Ishikawa (cell line): ENCODE results near the gene HLA-E.

Experiments used
- CEBPB ChIP-seq: IDR thresholded peaks from 2 replicates; pipeline ENCODE4 v1.6.1; 2012
- CREB1 ChIP-seq: IDR thresholded peaks from 2 replicates; pipeline ENCODE4 v1.6.1; 2012; ENCODE audit warnings: low read depth
- EGR1 ChIP-seq: IDR thresholded peaks from 2 replicates; pipeline ENCODE4 v1.6.1; 2012
- EP300 ChIP-seq: IDR thresholded peaks from 2 replicates; pipeline ENCODE4 v1.6.1; 2012; ENCODE audit warnings: borderline replicate concordance
- FOXM1 ChIP-seq: IDR thresholded peaks from 2 replicates; pipeline ENCODE4 v1.6.1; 2012; ENCODE audit warnings: low read depth, borderline replicate concordance
- NFIC ChIP-seq: IDR thresholded peaks from 2 replicates; pipeline ENCODE4 v1.6.1; 2012
- RAD21 ChIP-seq: IDR thresholded peaks from 2 replicates; pipeline ENCODE4 v1.6.1; 2012; ENCODE audit warnings: low read depth
- TAF1 ChIP-seq: IDR thresholded peaks from 2 replicates; pipeline ENCODE4 v1.6.1; 2012; ENCODE audit warnings: low read depth, mild to moderate bottlenecking
- TCF12 ChIP-seq: IDR thresholded peaks from 2 replicates; pipeline ENCODE4 v1.6.1; 2012; ENCODE audit warnings: low read depth
- TEAD4 ChIP-seq: IDR thresholded peaks from 2 replicates; pipeline ENCODE4 v1.6.1; 2012
- YY1 ChIP-seq: IDR thresholded peaks from 2 replicates; pipeline ENCODE4 v1.6.1; 2012; ENCODE audit warnings: low read depth
- ZBTB7A ChIP-seq: IDR thresholded peaks from 2 replicates; pipeline ENCODE4 v1.6.1; 2012; ENCODE audit warnings: low read depth
- TF ChIP-seq, protein P1 (sequence below): IDR thresholded peaks from 2 replicates; pipeline ENCODE4 v1.6.1; 2012
- TF ChIP-seq, protein P2 (sequence below): IDR thresholded peaks from 2 replicates; pipeline ENCODE4 v1.6.1; 2012; ENCODE audit warnings: low read depth, mild to moderate bottlenecking
- TF ChIP-seq, protein P3 (sequence below): IDR thresholded peaks from 2 replicates; pipeline ENCODE4 v1.6.1; 2012

Gene HLA-E

DNA sequence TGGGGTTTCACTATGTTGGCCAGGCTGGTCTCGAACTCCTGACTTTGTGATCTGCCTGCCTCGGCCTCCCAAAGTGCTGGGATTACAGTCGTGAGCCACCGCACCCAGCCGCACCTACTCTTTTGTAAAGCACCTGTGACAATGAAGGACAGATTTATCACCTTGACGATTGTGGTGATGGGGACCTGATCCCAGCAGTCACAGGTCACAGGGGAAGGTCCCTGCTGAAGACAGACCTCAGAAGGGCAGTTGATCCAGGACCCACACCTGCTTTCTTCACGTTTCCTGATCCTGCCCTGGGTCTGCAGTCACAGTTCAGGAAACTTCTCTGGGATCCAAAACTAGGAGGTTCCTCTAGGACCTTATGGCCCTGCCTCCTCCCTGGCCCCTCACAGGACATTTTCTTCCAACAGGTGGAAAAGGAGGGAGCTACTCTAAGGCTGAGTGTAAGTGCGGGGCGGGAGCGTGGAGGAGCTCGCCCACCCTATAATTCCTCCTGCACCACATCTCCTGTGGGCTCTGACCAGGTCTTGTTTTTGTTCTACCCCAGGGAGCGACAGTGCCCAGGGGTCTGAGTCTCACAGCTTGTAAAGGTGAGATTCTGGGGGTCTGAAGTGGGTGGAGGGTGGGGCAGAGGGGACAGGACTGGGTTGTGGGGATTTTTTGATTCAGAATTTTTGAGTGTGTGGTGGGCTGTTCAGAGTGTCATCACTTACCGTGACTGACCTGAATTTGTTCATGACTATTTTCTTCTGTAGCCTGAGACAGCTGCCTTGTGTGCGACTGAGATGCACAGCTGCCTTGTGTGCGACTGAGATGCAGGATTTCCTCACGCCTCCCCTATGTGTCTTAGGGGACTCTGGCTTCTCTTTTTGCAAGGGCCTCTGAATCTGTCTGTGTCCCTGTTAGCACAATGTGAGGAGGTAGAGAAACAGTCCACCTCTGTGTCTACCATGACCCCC, 3.0 kb downstream of the HLA-E start:
- TF ChIP-seq, protein P1, sequence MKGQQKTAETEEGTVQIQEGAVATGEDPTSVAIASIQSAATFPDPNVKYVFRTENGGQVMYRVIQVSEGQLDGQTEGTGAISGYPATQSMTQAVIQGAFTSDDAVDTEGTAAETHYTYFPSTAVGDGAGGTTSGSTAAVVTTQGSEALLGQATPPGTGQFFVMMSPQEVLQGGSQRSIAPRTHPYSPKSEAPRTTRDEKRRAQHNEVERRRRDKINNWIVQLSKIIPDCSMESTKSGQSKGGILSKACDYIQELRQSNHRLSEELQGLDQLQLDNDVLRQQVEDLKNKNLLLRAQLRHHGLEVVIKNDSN, result no peak
- TF ChIP-seq TAF1 (no peak), TEAD4 (no peak), YY1 (no peak), ZBTB7A (no peak), NFIC (no peak), CEBPB (no peak), EP300 (no peak), EGR1 (no peak), FOXM1 (no peak), RAD21 (no peak), CREB1 (no peak), TCF12 (no peak)
- TF ChIP-seq, protein P2, sequence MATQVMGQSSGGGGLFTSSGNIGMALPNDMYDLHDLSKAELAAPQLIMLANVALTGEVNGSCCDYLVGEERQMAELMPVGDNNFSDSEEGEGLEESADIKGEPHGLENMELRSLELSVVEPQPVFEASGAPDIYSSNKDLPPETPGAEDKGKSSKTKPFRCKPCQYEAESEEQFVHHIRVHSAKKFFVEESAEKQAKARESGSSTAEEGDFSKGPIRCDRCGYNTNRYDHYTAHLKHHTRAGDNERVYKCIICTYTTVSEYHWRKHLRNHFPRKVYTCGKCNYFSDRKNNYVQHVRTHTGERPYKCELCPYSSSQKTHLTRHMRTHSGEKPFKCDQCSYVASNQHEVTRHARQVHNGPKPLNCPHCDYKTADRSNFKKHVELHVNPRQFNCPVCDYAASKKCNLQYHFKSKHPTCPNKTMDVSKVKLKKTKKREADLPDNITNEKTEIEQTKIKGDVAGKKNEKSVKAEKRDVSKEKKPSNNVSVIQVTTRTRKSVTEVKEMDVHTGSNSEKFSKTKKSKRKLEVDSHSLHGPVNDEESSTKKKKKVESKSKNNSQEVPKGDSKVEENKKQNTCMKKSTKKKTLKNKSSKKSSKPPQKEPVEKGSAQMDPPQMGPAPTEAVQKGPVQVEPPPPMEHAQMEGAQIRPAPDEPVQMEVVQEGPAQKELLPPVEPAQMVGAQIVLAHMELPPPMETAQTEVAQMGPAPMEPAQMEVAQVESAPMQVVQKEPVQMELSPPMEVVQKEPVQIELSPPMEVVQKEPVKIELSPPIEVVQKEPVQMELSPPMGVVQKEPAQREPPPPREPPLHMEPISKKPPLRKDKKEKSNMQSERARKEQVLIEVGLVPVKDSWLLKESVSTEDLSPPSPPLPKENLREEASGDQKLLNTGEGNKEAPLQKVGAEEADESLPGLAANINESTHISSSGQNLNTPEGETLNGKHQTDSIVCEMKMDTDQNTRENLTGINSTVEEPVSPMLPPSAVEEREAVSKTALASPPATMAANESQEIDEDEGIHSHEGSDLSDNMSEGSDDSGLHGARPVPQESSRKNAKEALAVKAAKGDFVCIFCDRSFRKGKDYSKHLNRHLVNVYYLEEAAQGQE, result no peak
- TF ChIP-seq, protein P3, sequence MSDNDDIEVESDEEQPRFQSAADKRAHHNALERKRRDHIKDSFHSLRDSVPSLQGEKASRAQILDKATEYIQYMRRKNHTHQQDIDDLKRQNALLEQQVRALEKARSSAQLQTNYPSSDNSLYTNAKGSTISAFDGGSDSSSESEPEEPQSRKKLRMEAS, result no peak

DNA sequence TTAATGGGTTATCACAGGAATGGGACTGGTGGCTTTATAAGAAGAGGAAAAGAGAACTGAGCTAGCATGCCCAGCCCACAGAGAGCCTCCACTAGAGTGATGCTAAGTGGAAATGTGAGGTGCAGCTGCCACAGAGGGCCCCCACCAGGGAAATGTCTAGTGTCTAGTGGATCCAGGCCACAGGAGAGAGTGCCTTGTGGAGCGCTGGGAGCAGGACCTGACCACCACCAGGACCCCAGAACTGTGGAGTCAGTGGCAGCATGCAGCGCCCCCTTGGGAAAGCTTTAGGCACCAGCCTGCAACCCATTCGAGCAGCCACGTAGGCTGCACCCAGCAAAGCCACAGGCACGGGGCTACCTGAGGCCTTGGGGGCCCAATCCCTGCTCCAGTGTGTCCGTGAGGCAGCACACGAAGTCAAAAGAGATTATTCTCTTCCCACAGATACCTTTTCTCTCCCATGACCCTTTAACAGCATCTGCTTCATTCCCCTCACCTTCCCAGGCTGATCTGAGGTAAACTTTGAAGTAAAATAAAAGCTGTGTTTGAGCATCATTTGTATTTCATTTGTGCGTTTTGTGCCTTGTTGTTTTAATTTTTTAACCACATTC, 4.4 kb downstream of the HLA-E start:
- TF ChIP-seq CREB1, result no peak
- TF ChIP-seq TAF1, result no peak
- no peak for TF ChIP-seq NFIC
- TF ChIP-seq CEBPB, result no peak
- TF ChIP-seq RAD21, result no peak
- TF ChIP-seq, protein P1, result no peak
- TF ChIP-seq ZBTB7A, result no peak
- TF ChIP-seq EGR1, result no peak
- TF ChIP-seq TEAD4, result no peak
- TF ChIP-seq, protein P2, result no peak
- TF ChIP-seq FOXM1, result no peak
- TF ChIP-seq, protein P3, result no peak

DNA sequence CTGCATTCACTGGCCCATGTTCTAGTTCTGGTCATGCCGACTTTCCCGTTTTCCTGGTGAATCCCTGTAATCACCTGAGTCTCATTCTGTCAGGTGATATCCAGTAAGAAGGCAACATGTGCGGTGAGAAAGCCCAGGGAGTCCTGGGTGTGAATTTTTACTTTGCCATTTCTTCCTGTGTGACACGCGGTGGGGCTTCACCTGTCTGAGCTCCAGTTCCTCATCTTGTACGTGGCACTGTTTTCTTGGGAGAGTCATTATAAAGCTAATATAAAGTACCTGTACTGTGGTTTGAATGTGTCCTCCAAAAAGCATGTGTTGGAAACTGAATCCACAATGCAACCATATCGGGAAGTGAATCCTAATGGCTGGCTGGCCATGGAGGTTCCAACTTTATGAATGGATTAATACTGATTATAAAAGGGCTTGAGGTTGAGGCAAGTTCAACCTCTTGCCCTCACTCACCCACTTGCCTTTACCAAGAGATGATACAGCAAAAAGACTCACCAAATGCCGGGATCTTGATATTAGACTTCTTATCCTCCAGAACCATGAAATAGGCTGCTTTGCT, 5.1 kb downstream of the HLA-E start:
- no peak for TF ChIP-seq NFIC
- TF ChIP-seq TEAD4, result no peak
- no peak for TF ChIP-seq RAD21
- TF ChIP-seq ZBTB7A, result no peak
- no peak for TF ChIP-seq CREB1
- TF ChIP-seq, protein P3, result no peak

DNA sequence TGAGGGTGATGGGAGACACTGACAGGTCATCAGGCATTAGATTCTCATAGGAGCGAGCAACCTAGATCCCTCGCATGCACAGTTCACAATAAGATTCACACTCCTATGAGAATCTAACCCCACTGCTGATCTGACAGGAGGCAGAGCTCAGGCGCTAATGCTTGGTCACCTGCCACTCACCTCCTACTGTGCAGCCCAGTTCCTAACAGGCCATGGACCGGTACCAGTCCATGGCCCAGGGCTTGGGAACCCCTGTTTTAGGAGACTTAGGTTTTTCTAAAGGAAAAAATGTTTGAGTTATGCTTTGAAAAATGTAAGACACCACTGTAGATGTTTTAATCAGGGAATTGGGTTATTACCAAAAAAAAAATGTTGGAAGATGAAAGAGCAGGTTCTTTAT, 6.7 kb downstream of the HLA-E start:
- TF ChIP-seq, protein P2, result no peak
- TF ChIP-seq TCF12, result no peak
- no peak for TF ChIP-seq EP300
- no peak for TF ChIP-seq NFIC
- no peak for TF ChIP-seq CEBPB
- no peak for TF ChIP-seq FOXM1
- TF ChIP-seq EGR1, result no peak
- TF ChIP-seq, protein P1, result no peak
- TF ChIP-seq CREB1, result no peak
- no peak for TF ChIP-seq TEAD4
- no peak for TF ChIP-seq YY1
- no peak for TF ChIP-seq ZBTB7A
- TF ChIP-seq, protein P3, result no peak
- TF ChIP-seq TAF1, result no peak
- no peak for TF ChIP-seq RAD21
